Psoas muscle (tissue), 8 donors: Measurements from ENCODE around the gene CAMK1D. TPM values are rescaled to one million over a fixed set of nuclear protein-coding genes. Genes with fewer than 3 reads are reported as not detected.

Experiments used
- ATAC-seq, 4 donors: fragments of 200-7000 bp; cut with Tn5 transposase; one replicate each; pipeline ENCODE4 v1.9.1; 2020; ENCODE audit warnings: moderate library complexity in 3 of 4, mild to moderate bottlenecking in 2 of 4
- DNase-seq, 2 donors: peaks; one replicate each; pipeline ENCODE4 v3.0.0-alpha.2; 2020
- H3K27ac ChIP-seq: fragments of 200-600 bp; one replicate; pipeline ENCODE4 v1.8.0; 2022
- H3K27me3 ChIP-seq, 3 donors: fragments of 200-600 bp in 1 of 3; one replicate each; pipeline versions ENCODE4 v1.6.1 to v1.8.0; 2013 to 2022; ENCODE audit warnings: low read length in 2 of 3, mild to moderate bottlenecking in 2 of 3, moderate library complexity in 1 of 3; ENCODE audit not compliant: insufficient read depth in 3 of 3
- H3K36me3 ChIP-seq, 2 donors: fragments of 200-600 bp in 1 of 2; one replicate each; pipeline versions ENCODE4 v1.6.1 to v1.8.0; 2013 to 2022; ENCODE audit warnings: low read depth in 1 of 2, mild to moderate bottlenecking in 1 of 2, moderate library complexity in 1 of 2; ENCODE audit not compliant: insufficient read depth in 1 of 2
- H3K4me1 ChIP-seq: fragments of 200-600 bp; one replicate; pipeline ENCODE4 v1.8.0; 2022
- H3K4me3 ChIP-seq: fragments of 200-600 bp; one replicate; pipeline ENCODE4 v1.8.0; 2022; ENCODE audit warnings: mild to moderate bottlenecking
- H3K9me3 ChIP-seq: fragments of 200-600 bp; one replicate; pipeline ENCODE4 v1.8.0; 2022
- CTCF ChIP-seq: fragments of 200-600 bp; IDR thresholded peaks from one replicate; pipeline ENCODE4 v1.8.0; 2022; ENCODE audit warnings: antibody characterized with exemption
- WGBS, 3 donors: extraction: QIAGEN DNeasy Blood & Tissue Kit; methylation state at CpG; one replicate each; pipeline versions ENCODE4 v1.1.6 to v1.1.7; 2013; 5-methylcytosine and 5-hydroxymethylcytosine counted together
- intact Hi-C, 2 donors: fragments of 100-400 bp; cut with DNase I; formaldehyde crosslinking; loops; one replicate each; pipeline versions ENCODE4 v1.11.0 to v1.14.2; 2022
- polyA plus RNA-seq, 3 donors: library from polyadenylated mRNA; stranded (reverse); fragments of 200-250 nt; gene quantifications; one replicate each; pipeline ENCODE4 v1.2.3, GENCODE V29; 2013
- total RNA-seq, 4 donors: library from RNA; stranded (reverse); fragmentation: NEBNext Ultra II Directional in 2 of 4; extraction: Animal tissue kit (Norgen Biotek cat#: 25700) in 2 of 4; gene quantifications; one replicate each; pipeline versions ENCODE4 v1.2.1 to v1.2.4, GENCODE V29; 2021 to 2023
- donor health status: healthy with polysubstance abuse.
- donor health status: DM: no; HTN: no; CAD: no; lungs with moderate emphysema.
- donor health status: Bipolar disorder and iron deficiency.
- donor health status: healthy.
- donor health status: DM: yes; HTN: yes; CAD: no.
- donor health status: DM: no; HTN: no; CAD: no.
- donor health status: DM: no; HTN: no; CAD: no.
- donor health status: DM: yes; HTN: yes; CAD: no.

Gene CAMK1D
- total and polyA plus RNA-seq, 7 donors, result 0.39 to 1.8 (median 0.53) TPM

DNA sequence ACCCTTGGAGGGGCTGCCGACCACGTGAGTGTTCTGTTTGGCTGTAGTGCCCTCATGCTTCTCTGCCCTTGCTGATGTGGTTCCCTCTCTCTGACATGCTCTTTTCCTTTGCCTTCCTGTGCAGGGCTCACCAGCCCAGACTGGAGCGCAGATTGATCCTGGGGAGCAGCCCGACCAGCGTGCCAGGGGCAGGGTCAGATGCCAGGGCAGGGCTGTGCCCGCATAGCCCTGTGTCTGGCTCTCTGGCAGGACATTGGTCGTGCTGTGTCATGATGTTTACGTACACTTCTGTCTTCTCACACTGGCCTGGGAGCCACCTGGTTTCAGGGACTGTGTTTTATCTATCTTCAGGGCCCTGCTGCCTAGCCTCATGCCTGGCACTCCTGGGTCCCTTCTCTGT, 300.8 kb downstream of the CAMK1D start:
- H3K4me3 ChIP-seq, result no peak overlapping the region
- H3K36me3 ChIP-seq, result peaks cover 0 to 3% of the 10 kb centered on the region in 2 donors
- ATAC-seq (no peak), DNase-seq (no peak)
- intact Hi-C loops, result no loop called here
- no peak for TF ChIP-seq CTCF
- H3K4me1 ChIP-seq, result no peaks in the 10 kb centered on the region
- H3K27ac ChIP-seq, result no peak overlapping the region
- H3K27me3 ChIP-seq, result peaks cover 0 to 2% (median 0%) of the 10 kb centered on the region in 3 donors
- no peaks in the 10 kb centered on the region for H3K9me3 ChIP-seq
- WGBS, 3 donors, result 66 to 74% (median 72%) methylated on average over 8 of the region's 8 CpGs

DNA sequence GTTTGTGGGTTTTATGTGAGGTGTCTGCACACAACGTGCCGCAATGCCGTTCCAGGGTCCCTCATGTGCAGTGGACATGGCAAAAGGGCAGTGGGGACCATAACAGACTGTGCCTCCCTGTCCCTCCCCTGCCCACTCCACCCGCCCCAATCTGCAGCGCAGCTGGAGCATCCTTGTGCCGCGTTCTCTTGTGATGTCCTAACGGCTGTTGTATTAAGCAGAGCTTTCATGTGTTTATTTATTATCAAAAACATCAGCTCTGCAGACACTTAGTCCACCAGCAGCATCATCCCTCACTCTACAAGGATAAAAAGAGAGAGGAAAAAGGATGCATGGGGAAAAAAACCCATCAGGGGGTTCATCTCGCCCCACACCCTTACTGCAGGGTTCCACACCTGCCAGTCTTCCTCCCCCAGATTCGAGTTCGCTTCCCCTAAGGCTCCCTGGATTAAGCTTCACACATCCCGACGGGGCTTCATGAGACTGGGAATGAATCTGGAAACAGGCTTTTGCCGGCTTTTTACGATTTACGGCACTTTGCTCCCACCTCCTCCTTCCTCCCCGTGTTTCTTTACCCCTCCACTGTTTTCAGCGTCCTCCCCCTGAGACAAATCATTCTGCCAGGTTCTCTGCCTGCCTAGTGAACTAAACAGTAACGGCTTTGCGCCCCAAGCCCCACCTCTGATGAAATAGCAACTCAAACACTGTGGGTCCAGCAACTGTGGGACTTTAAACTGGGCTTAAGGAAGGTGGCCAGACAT, 301.4 kb downstream of the CAMK1D start:
- no peak overlapping the region for H3K4me3 ChIP-seq
- H3K27ac ChIP-seq, result no peak overlapping the region
- intact Hi-C loops, result no loop called here
- H3K9me3 ChIP-seq, result no peaks in the 10 kb centered on the region
- H3K36me3 ChIP-seq, result peaks cover 0 to 3% of the 10 kb centered on the region in 2 donors
- TF ChIP-seq CTCF, result no peak
- DNase-seq (no peak), ATAC-seq (no peak)
- WGBS, 3 donors, result 52 to 62% (median 53%) methylated on average over 20 of the region's 20 CpGs
- no peaks in the 10 kb centered on the region for H3K4me1 ChIP-seq
- peaks cover 0 to 2% (median 0%) of the 10 kb centered on the region in 3 donors for H3K27me3 ChIP-seq

DNA sequence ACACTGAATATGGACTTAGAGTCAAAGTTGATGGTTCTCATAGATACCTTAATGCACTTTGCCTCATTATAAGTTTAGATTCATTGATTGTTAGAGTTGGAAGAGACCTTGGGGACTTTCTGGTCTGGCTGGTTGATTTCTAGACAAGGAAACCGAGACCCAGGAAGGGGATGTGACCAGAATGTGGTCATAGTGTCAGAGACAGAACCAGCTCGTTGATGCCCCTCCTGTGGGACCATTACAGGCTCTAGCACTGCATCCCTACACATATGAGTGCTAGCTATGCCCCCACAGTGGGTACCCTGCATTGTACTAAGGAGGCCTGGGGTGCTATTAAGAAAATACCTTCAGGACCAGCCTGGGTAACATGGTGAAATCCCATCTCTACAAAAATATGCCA, 306.6 kb downstream of the CAMK1D start:
- intact Hi-C loops, result no loop called here
- no peak overlapping the region for H3K4me3 ChIP-seq
- no peaks in the 10 kb centered on the region for H3K27me3 ChIP-seq
- H3K4me1 ChIP-seq, result no peaks in the 10 kb centered on the region
- ATAC-seq, result no peak
- DNase-seq, result no peak
- H3K9me3 ChIP-seq, result no peaks in the 10 kb centered on the region
- no peak overlapping the region for H3K27ac ChIP-seq
- peaks cover 0 to 3% of the 10 kb centered on the region in 2 donors for H3K36me3 ChIP-seq
- 68 to 84% (median 74%) methylated on average over 2 of the region's 2 CpGs for WGBS, 3 donors
- TF ChIP-seq CTCF, result no peak

GRCh38 chr10:12656518-12657142, 307.3 kb downstream of the CAMK1D start:
- TF ChIP-seq CTCF, result peak; percentile 33
- H3K27ac ChIP-seq, result no peak overlapping the region
- intact Hi-C loops, result no loop called here
- no peak overlapping the region for H3K4me3 ChIP-seq
- no peaks in the 10 kb centered on the region for H3K4me1 ChIP-seq
- peaks cover 0 to 3% of the 10 kb centered on the region in 2 donors for H3K36me3 ChIP-seq
- 76 to 83% (median 83%) methylated on average over 4 of the region's 4 CpGs for WGBS, 3 donors
- H3K9me3 ChIP-seq, result no peaks in the 10 kb centered on the region
- ATAC-seq (no peak), DNase-seq (no peak)
- no peaks in the 10 kb centered on the region for H3K27me3 ChIP-seq
